GM12875 (cell line): Measurements from ENCODE around the gene MINDY2.

ENCODE experiments used
- H3K4me3 ChIP-seq: one replicate; pipeline ENCODE4 v1.5.1; 2011; ENCODE audit warnings: low read depth, low read length, control low read depth
- CTCF ChIP-seq: IDR thresholded peaks from 2 replicates; pipeline ENCODE4 v1.5.1; 2011; ENCODE audit warnings: low read depth, mild to moderate bottlenecking, control low read depth, inconsistent platforms, low read length, moderate library complexity, borderline replicate concordance; ENCODE audit not compliant: insufficient read depth

The MINDY2 gene

DNA sequence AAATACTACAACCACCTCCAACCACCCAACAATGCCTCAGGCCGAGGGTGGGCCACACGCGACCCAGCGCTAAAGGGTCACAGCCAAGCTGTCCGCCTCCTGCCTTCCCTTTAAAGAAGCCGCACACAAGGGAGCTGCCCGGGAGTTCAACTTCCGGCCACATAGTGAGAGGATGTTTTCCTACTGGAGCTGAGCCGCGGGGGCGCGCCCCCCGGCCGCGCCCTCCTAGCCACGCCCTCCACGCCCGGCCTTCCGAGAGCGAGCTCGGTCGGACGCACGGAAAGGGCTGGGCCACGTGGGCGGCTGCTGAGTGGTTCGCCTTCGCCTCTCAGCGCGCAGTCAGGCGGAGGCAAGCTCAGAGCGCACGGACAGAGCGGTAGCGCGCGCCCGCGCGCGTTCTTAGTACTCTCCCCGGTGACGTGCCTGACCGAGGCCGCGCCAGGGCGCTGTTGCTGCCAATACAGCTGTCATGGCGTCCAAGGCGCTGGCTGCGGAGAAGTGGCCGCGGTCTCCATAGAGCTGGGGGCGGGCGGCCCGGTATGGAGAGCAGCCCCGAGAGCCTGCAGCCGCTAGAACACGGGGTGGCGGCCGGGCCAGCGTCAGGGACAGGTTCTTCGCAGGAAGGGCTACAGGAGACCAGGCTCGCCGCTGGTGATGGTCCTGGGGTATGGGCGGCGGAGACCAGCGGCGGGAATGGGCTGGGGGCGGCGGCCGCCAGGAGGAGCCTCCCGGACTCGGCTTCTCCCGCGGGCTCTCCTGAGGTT is at the start of gene MINDY2:
Gene MINDY2, plus strand, starts transcription at position 446 of the 764 bp plus-strand sequence. Its CDS starts 94 bp downstream, at position 540.
- peak within 1 kb of the TSS; percentile 99 for H3K4me3 ChIP-seq
- TF ChIP-seq CTCF = peak; percentile 56

GRCh38 chr15:58724466-58724865 is 46.6 kb upstream of the MINDY2 start:
- TF ChIP-seq CTCF = no peak
- no peak overlapping the region for H3K4me3 ChIP-seq

- TF ChIP-seq CTCF = no peak
- no peak overlapping the region for H3K4me3 ChIP-seq
These were observed 44.2 kb upstream of the MINDY2 start for GRCh38 chr15:58726867-58727266.

DNA sequence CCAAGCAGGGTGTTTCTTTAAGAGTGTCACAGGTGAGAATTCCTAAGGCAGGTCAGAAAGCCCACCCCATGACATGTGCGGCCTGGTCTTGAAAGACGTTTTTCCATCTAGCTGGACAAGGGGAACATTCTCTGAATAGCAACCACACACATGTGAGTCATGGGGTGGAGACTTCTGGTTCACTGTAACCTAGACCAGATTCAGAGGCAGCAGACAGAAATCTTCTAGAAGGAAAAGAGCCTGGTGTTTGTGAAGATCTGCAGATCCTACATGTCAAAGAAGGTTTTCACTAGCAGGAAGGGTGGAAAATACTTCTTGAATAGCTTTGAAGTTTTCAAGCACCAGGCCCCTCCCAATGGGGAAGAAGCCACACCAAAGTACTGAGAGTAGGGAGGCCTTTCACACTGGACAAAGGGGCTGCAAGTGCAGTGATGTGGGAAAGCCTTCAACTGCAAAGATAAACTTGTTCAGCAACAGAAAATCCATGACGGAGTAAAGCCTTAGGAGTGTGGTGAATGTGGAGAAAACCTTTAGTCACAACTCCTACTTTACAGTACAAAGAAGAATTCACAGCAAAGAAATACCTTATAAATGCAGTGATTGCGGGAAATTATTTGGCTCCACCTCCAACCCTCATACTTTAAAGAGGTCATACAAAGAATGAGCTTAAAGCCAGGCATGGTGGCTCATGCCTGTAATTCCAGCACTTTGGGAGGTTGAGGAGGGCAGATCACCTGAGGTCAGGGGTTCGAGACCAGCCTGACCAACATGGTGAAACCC is 39.2 kb upstream of the MINDY2 start:
- no peak overlapping the region for H3K4me3 ChIP-seq

GRCh38 chr15:58732625-58733363 is 38.3 kb upstream of the MINDY2 start:
- no peak for TF ChIP-seq CTCF
- no peak overlapping the region for H3K4me3 ChIP-seq

More for the DNA sequence above, 39.2 kb upstream of the MINDY2 start:
- no peak for TF ChIP-seq CTCF

GRCh38 chr15:58734859-58735258 is 36.2 kb upstream of the MINDY2 start:
- no peak overlapping the region for H3K4me3 ChIP-seq
- TF ChIP-seq CTCF = no peak
